ENCODE measurements around the gene ARHGEF26. TPM values are rescaled to one million over a fixed set of nuclear protein-coding genes. Genes with fewer than 3 reads are reported as not detected.

The ARHGEF26 gene
- polyA plus RNA-seq, 5 donors, result 23.6 to 29.7 (median 27.0) TPM

DNA sequence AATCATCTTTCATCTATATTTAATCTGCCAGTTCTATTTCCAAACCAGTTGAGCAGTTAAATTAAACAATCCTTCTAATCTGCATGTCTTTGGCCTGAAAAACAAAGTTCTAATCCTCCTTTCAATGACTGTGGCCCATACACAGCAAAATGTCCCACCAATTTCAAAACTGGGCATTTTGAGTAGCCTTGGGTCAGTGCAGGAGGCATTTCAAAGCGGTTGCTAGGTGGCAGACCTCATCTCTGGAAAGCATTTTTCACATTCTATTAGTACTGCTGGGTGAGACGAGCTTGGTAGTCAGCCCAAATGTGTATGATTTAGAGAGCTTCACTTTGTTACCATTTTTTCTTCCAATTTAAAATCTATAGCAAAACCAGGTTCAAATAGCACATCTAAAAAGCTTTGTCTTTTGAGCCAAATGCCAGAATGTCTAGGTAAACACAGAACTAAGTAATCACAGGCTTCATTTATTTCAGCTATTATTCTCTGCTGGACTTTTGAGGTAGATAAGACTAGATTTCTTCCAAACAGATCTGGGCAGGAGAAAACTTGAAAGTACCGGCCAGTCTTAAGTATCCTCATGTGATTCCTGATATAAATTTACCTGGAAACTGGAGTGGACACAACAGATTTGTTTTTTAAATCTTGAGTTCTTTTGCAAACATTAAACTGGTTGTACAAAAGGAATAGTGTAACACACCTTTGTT, 8.9 kb upstream of the ARHGEF26 start:
- no peak for DNase-seq

GRCh38 chr3:154113609-154114008, 7.6 kb upstream of the ARHGEF26 start:
- DNase-seq, result no peak

DNA sequence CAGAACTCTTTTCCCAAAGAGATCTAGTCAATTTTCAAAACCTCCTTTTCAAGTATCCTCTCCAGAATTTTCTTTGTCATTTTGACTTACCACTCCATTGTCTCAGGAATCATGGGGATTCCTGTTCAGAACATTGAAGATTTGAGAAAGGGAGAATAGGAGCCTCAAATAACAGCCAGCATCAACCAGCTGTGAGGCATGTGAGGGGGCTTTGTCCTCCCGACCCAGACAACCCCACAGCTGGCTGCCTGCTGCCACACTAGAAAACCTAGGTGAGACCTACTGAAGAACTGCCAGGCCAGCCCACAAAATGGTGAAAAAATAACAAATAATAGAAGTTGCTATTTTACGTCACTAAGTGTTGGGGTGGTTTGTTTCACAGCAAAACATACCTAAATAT, 5.9 kb upstream of the ARHGEF26 start:
- no peak for DNase-seq

- DNase-seq, result no peak
These were observed 1.2 kb upstream of the ARHGEF26 start for GRCh38 chr3:154119951-154120350.

- no peak for DNase-seq
These were observed 736 bp downstream of the ARHGEF26 start for GRCh38 chr3:154121701-154122551.

GRCh38 chr3:154122552-154122911, 1.3 kb downstream of the ARHGEF26 start:
- no peak for DNase-seq

- DNase-seq, result peak in 1 of 2 donors; percentile 37
These were observed 1.8 kb downstream of the ARHGEF26 start for GRCh38 chr3:154122912-154123559.

DNA sequence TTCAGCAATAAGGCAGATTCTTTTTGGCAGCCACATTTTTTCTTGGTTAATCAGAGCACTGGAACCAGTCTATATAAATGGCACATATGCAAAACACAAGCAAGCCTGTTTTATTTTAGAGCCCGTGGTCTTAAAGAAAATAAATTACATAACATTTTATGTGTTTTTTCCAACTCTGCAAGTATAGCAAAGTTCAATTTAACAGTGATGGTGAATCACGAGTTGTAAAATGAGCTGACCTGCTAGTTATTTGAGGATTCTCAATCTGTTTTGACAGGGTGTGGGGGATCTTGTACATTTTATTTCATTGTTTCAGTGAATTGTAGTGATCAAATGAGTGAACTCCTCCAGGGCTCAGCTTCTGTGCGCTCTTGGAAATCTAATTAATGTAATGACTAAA, 2.7 kb downstream of the ARHGEF26 start:
- DNase-seq, result no peak

GRCh38 chr3:154125378-154126030, 4.3 kb downstream of the ARHGEF26 start:
- no peak for DNase-seq

DNA sequence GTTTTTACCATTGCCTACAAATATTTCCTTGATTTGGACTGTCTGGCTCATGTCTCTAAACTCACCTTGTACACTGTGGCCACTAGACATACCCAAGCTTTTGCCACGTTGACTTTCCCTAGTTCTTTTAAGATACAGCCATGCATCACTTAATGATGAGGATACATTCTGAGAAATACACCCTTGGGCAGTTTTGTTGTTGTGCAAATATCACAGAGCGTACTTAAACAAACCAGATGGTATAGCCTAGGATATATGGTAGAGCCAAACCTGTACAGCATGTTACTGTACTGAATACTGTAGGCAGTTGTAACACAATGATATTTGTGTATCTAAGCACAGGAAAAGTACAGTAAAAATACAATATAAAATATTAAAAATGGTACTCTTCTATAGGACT, 5.5 kb downstream of the ARHGEF26 start:
- DNase-seq, result no peak

GRCh38 chr3:154129625-154130024, 8.4 kb downstream of the ARHGEF26 start:
- peak; percentile 52 to 59 for DNase-seq

DNA sequence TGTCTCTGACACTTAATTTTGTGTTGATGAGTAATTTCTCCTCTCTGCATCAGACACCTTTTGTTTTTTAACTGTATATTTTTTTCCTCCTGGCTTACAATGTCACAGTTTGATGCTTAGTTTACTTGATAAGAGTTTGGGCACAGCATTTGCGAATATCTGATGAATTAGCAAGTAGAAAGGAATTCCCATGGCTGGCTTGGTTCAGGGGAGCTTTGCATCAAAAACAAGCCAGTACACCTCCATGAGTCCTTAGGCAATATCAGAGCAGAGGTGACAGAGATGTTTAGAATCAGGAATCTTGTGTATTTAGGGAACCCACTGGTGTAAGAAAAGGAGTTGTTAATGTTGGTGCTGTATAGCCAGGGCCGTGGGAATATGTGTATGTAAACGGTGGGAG, 9.3 kb downstream of the ARHGEF26 start:
- no peak for DNase-seq

DNA sequence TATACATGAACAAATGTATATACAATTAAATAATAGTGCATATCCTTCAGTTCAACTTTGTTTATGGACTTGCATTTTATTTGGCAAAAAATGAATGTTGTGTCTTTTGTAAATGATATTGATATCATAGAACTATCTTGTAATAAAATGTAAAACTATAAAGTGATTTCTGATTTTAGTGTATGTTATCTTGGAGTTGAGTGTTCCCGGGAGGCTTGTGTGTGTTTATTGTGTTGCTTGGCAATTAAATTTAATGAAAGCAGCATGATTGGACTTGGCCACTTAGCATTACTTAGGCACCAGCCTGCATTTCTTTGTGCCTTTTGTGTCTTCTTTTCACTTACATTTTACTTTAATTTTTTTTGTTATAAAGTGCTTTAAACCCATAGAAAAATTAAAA, 10.6 kb downstream of the ARHGEF26 start:
- DNase-seq, result peak in 1 of 2 donors; percentile 27

DNA sequence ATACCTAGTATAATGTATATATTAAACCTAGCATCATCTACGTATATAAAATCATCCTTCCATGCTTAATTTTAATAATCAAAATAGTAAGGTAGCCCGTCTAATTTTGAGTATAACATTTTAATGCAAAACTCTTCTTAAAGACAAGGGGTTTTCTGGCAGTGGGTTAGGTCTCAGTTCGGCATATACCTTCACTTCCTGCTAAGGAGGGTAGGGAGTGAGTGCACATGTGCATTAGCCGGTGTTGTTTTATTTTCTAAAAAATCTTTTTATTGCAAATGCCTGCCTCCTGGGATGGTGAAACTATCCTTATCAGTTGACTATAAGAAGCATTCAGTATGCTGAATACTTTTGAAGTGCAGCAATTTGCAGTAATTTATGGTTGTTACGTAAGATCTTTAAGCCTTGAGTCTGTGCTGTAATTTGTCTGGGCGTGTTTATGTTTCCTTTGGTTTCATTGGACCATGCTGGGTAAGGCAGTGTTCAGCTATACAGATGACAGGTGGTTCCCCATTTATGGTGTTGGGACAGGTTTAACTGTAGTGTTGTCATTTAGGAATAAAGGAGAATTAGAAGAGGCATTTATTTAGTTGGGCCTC, 11.7 kb downstream of the ARHGEF26 start:
- DNase-seq, result peak; percentile 11 to 12

- no peak for DNase-seq
These were observed 14.5 kb downstream of the ARHGEF26 start for GRCh38 chr3:154135511-154136173.

DNA sequence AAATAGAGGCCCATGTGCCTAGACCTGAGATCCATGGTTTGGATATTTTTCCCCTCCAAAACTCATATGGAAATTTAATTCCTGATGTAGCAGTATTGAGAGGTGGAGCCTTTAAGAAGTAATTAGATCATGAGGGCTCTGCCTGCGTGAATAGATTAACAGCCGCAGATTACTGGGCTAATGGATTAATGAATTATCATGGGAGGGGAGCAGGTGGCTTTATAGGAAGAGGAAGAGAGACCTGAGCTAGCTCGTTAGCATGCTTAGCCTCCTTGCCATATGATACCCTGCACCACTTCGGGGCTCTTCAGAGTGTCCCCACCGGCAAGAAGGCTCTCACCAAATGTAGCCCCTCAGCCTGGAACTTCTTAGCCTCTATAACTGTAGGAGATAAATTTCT, 15.8 kb downstream of the ARHGEF26 start:
- no peak for DNase-seq

GRCh38 chr3:154139996-154140436, 18.8 kb downstream of the ARHGEF26 start:
- DNase-seq, result no peak

GRCh38 chr3:154142608-154143007, 21.4 kb downstream of the ARHGEF26 start:
- DNase-seq, result no peak

GRCh38 chr3:154143873-154144272, 22.7 kb downstream of the ARHGEF26 start:
- no peak for DNase-seq

DNA sequence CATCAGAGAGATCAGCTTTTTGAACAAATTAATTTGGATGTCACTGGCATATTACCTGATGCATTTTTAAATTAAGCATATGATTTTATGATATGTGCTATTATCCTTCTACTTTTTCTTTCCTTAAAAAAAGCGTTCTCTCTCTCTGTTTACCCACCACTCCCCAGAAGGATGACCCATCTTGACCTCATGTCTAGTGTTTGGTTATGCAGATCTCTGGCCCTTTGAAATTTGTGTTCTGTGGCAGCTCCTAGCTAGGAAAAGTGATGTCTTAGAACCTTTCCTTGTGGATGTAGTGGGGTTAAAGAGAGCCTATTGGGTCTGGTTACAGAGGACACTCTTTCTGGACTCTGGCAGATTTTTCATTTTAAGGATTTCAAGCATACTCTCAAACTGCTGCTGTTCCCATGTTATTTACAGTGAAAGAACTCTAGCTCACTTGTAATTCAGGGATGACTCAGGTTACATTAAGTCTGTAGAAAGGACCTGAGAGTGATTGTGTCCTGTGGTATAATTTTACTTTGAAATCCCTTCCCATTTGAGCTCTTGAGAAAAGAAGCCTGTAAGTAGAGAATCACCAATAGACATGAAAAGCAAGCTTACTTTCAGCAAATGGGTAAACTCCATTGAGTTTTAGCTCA, 23.8 kb downstream of the ARHGEF26 start:
- no peak for DNase-seq

DNA sequence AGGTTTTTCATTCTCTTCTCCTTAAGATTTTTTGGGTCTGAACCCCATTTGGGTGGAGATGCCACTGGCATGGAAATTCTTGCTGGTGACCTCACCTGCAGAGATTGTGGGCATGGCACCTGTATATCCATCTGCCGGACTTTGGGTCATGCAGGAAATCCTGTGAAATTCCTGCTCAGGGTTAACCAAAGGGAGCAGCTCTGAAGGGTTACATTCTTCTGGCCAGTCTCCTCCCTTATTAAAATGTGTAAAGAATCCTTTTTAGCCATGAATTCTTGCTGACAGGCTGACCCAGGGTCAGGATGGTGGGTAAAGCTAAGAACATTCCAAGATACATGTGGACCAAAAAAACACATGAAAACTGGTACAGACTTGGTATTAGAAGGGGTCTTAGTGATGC, 27.4 kb downstream of the ARHGEF26 start:
- DNase-seq, result no peak

Measured in right lung (tissue), 5 donors.